CD14-positive monocyte (primary cell): ENCODE measurements around the gene DHCR7. TPM values are rescaled to one million over a fixed set of nuclear protein-coding genes. Genes with fewer than 3 reads are reported as not detected.

Experiments used
- DNase-seq, 3 donors: peaks; one replicate each; pipeline ENCODE4 v3.0.0-alpha.2; 2011 to 2022
- H2AFZ ChIP-seq: 2 replicates; pipeline ENCODE4 v1.6.0; 2012; ENCODE audit warnings: mild to moderate bottlenecking, low read depth, low read length, inconsistent platforms; ENCODE audit not compliant: insufficient read depth, poor library complexity, severe bottlenecking
- H3K27ac ChIP-seq, 2 donors: 1 replicate in 1 of 2; 2 replicates in 1 of 2; pipeline ENCODE4 v1.5.1; 2012 to 2013; ENCODE audit warnings: low read length in 2 of 2, control low read depth in 1 of 2, inconsistent platforms in 1 of 2, low read depth in 1 of 2, mild to moderate bottlenecking in 1 of 2
- H3K27me3 ChIP-seq, 2 donors: one replicate each; pipeline versions ENCODE4 v1.6.0 to v1.6.1; 2011 to 2013; ENCODE audit warnings: low read length in 2 of 2; ENCODE audit not compliant: control insufficient read depth in 2 of 2, insufficient read depth in 2 of 2
- H3K36me3 ChIP-seq, 2 donors: replicated peaks in 1 of 2; 1 replicate in 1 of 2; 2 replicates in 1 of 2; pipeline versions ENCODE4 v1.5.1 to v1.6.1; 2012 to 2013; ENCODE audit warnings: low read length in 2 of 2, control low read depth in 1 of 2, inconsistent platforms in 1 of 2, mild to moderate bottlenecking in 1 of 2; ENCODE audit not compliant: insufficient read depth in 2 of 2, control insufficient read depth in 1 of 2
- H3K4me1 ChIP-seq, 2 donors: 1 replicate in 1 of 2; 2 replicates in 1 of 2; pipeline versions ENCODE4 v1.5.1 to v1.6.1; 2012 to 2013; ENCODE audit warnings: low read length in 2 of 2, control low read depth in 1 of 2, inconsistent platforms in 1 of 2, mild to moderate bottlenecking in 1 of 2, moderate library complexity in 1 of 2; ENCODE audit not compliant: insufficient read depth in 2 of 2, control insufficient read depth in 1 of 2
- H3K4me2 ChIP-seq: replicated peaks from 2 replicates; pipeline ENCODE3; 2012; ENCODE audit warnings: low read length, moderate library complexity, mild to moderate bottlenecking; ENCODE audit not compliant: poor library complexity, severe bottlenecking; ENCODE audit errors: extremely low read depth
- H3K4me3 ChIP-seq, 3 experiments: fragments of 200-600 bp in 1 of 3; sonication (generic) in 1 of 3; replicated peaks in 1 of 3; 1 replicate in 2 of 3; 2 replicates in 1 of 3; pipeline ENCODE4 v1.5.1; 2011 to 2013; ENCODE audit warnings: low read length in 3 of 3, mild to moderate bottlenecking in 3 of 3, control low read depth in 2 of 3, low read depth in 2 of 3, inconsistent platforms in 1 of 3, moderate library complexity in 1 of 3
- H3K79me2 ChIP-seq: 2 replicates; pipeline ENCODE4 v1.6.0; 2012; ENCODE audit warnings: mild to moderate bottlenecking, control low read depth, inconsistent platforms, low read length, moderate library complexity; ENCODE audit not compliant: insufficient read depth
- H3K9ac ChIP-seq: 2 replicates; pipeline ENCODE4 v1.6.0; 2017; ENCODE audit warnings: low read length, mild to moderate bottlenecking; ENCODE audit not compliant: insufficient read depth, poor library complexity, severe bottlenecking
- H3K9me3 ChIP-seq, 2 donors: replicated peaks in 1 of 2; 1 replicate in 1 of 2; 2 replicates in 1 of 2; pipeline versions ENCODE4 v1.5.1 to v1.6.1; 2012 to 2013; ENCODE audit warnings: low read length in 2 of 2, control low read depth in 1 of 2; ENCODE audit not compliant: control insufficient read depth in 1 of 2, insufficient read depth in 1 of 2
- H4K20me1 ChIP-seq: 2 replicates; pipeline ENCODE4 v1.6.0; 2012; ENCODE audit warnings: mild to moderate bottlenecking, low read length, control low read depth, moderate library complexity; ENCODE audit not compliant: insufficient read depth
- H3K27ac Mint-ChIP-seq, 7 donors: one replicate each; pipeline ENCODE4 v1.8.0; 2020; ENCODE audit warnings: mild to moderate bottlenecking in 7 of 7, mixed read lengths in 7 of 7, moderate library complexity in 6 of 7, inconsistent platforms in 2 of 7
- H3K27me3 Mint-ChIP-seq, 3 donors: one replicate each; pipeline ENCODE4 v1.8.0; 2021 to 2022; ENCODE audit warnings: low read depth in 3 of 3, mild to moderate bottlenecking in 3 of 3, mixed read lengths in 3 of 3, moderate library complexity in 3 of 3, inconsistent platforms in 1 of 3
- H3K36me3 Mint-ChIP-seq, 2 donors: one replicate each; pipeline ENCODE4 v1.8.0; 2020; ENCODE audit warnings: mixed read lengths in 2 of 2, inconsistent platforms in 1 of 2, mild to moderate bottlenecking in 1 of 2
- H3K4me1 Mint-ChIP-seq: one replicate; pipeline ENCODE4 v1.8.0; 2020; ENCODE audit warnings: mild to moderate bottlenecking, mixed read lengths
- H3K4me3 Mint-ChIP-seq, 2 donors: one replicate each; pipeline ENCODE4 v1.8.0; 2020; ENCODE audit warnings: mild to moderate bottlenecking in 2 of 2, mixed read lengths in 2 of 2, moderate library complexity in 1 of 2
- H3K9me3 Mint-ChIP-seq, 7 donors: one replicate each; pipeline ENCODE4 v1.8.0; 2020 to 2022; ENCODE audit warnings: mixed read lengths in 7 of 7, mild to moderate bottlenecking in 6 of 7, moderate library complexity in 6 of 7, inconsistent platforms in 2 of 7
- CTCF ChIP-seq: fragments of 200-600 bp; IDR thresholded peaks from one replicate; pipeline ENCODE4 v1.8.0; 2022; ENCODE audit warnings: antibody characterized with exemption, mild to moderate bottlenecking
- WGBS: methylation state at CpG from one replicate; pipeline ENCODE4 v1.1.5; 2013; ENCODE audit warnings: missing lambda C conversion rate; ENCODE audit not compliant: insufficient coverage; 5-methylcytosine and 5-hydroxymethylcytosine counted together
- intact Hi-C, 2 donors: fragments of 100-400 bp; cut with micrococcal nuclease; formaldehyde crosslinking; loops; one replicate each; pipeline versions ENCODE4 v1.15.0 to v1.15.1; 2023
- polyA plus RNA-seq, 3 donors: library from polyadenylated mRNA; depleted of rRNA in 1 of 3; unstranded in 2 of 3; stranded (reverse) in 1 of 3; fragments of 300-500 nt in 2 of 3; fragments of >200 nt in 1 of 3; fragmentation: Illumina TruSeq in 2 of 3; gene quantifications; 1 replicate in 2 of 3; 2 replicates in 1 of 3; pipeline ENCODE4 v1.2.3, GENCODE V29; 2012 to 2021

Gene DHCR7
- polyA plus RNA-seq, 3 donors, result 2.2 to 3.9 (median 2.2) TPM

- Mint-ChIP-seq H3K9me3 (no peaks in the 10 kb centered on the region), H3K36me3 (no peaks in the 10 kb centered on the region), H3K4me1 (no peaks in the 10 kb centered on the region), H3K27me3 (peaks cover 2 to 7% (median 6%) of the 10 kb centered on the region in 3 donors), H3K4me3 (no peak overlapping the region), H3K27ac (peak overlapping the region in 1 of 7 donors; percentile 10)
- H3K4me3 ChIP-seq, result no peak overlapping the region
- no peaks in the 10 kb centered on the region for H3K4me1 ChIP-seq
- H3K4me2 ChIP-seq, result no peak overlapping the region
- no peaks in the 10 kb centered on the region for H4K20me1 ChIP-seq
- no peaks in the 10 kb centered on the region for H3K9me3 ChIP-seq
- H3K36me3 ChIP-seq, result no peaks in the 10 kb centered on the region
- 94% methylated on average over 11 of the region's 16 CpGs for WGBS
- no peak overlapping the region for H3K27ac ChIP-seq
- H3K27me3 ChIP-seq, result no peaks in the 10 kb centered on the region
- no peaks in the 10 kb centered on the region for H3K79me2 ChIP-seq
- no peak for DNase-seq
- TF ChIP-seq CTCF, result no peak
- no peak overlapping the region for H2AFZ ChIP-seq
- H3K9ac ChIP-seq, result no peak overlapping the region
- intact Hi-C loops, result no loop called here
Observed at GRCh38 chr11:71396548-71397123, 51.6 kb downstream of the DHCR7 start.

GRCh38 chr11:71395774-71396173 is 52.4 kb downstream of the DHCR7 start:
- H3K27me3 ChIP-seq, result no peaks in the 10 kb centered on the region
- H3K27ac ChIP-seq, result no peak overlapping the region
- H3K9me3 ChIP-seq, result no peaks in the 10 kb centered on the region
- Mint-ChIP-seq H3K27ac (no peak overlapping the region), H3K27me3 (peaks cover 3 to 10% (median 8%) of the 10 kb centered on the region in 3 donors), H3K4me1 (no peaks in the 10 kb centered on the region), H3K4me3 (no peak overlapping the region), H3K9me3 (no peaks in the 10 kb centered on the region), H3K36me3 (no peaks in the 10 kb centered on the region)
- no peaks in the 10 kb centered on the region for H4K20me1 ChIP-seq
- no peak for TF ChIP-seq CTCF
- no peak overlapping the region for H2AFZ ChIP-seq
- no peak overlapping the region for H3K9ac ChIP-seq
- DNase-seq, result no peak
- no peaks in the 10 kb centered on the region for H3K36me3 ChIP-seq
- 97% methylated on average over 4 of the region's 7 CpGs for WGBS
- H3K4me2 ChIP-seq, result no peak overlapping the region
- no peaks in the 10 kb centered on the region for H3K4me1 ChIP-seq
- H3K79me2 ChIP-seq, result no peaks in the 10 kb centered on the region
- no peak overlapping the region for H3K4me3 ChIP-seq
- intact Hi-C loops, result no loop called here
